Left ventricle myocardium inferior (tissue), 1 donor: ENCODE results near the gene COMP. TPM values are rescaled to one million over a fixed set of nuclear protein-coding genes. Genes with fewer than 3 reads are reported as not detected.

ENCODE experiments used
- DNase-seq: peaks from one replicate; pipeline ENCODE4 v3.0.0-alpha.2; 2020
- H3K27ac ChIP-seq: fragments of 200-600 bp; replicated peaks from 2 replicates; pipeline ENCODE4 v1.8.0; 2021
- H3K27me3 ChIP-seq: fragments of 200-600 bp; 2 replicates; pipeline ENCODE4 v1.8.0; 2021; ENCODE audit warnings: low read depth
- H3K36me3 ChIP-seq: fragments of 200-600 bp; 2 replicates; pipeline ENCODE4 v1.8.0; 2021
- H3K4me1 ChIP-seq: fragments of 200-600 bp; 2 replicates; pipeline ENCODE4 v1.8.0; 2021
- H3K4me3 ChIP-seq: fragments of 200-600 bp; 2 replicates; pipeline ENCODE4 v1.8.0; 2021; ENCODE audit warnings: mild to moderate bottlenecking, moderate library complexity
- H3K9me3 ChIP-seq: fragments of 200-600 bp; replicated peaks from 2 replicates; pipeline ENCODE4 v1.8.0; 2021
- intact Hi-C: fragments of 100-400 bp; cut with micrococcal nuclease; formaldehyde crosslinking; loops from one replicate; pipeline ENCODE4 v1.11.0; 2022
- total RNA-seq: library from RNA; stranded (reverse); fragmentation: NEBNext Ultra II Directional; extraction: Animal tissue kit (Norgen Biotek cat#: 25700); gene quantifications from one replicate; pipeline ENCODE4 v1.2.1, GENCODE V29; 2021
- TF ChIP-seq, protein P1 (sequence below): fragments of 200-600 bp; IDR thresholded peaks from 2 replicates; pipeline ENCODE4 v1.8.0; 2021; ENCODE audit warnings: antibody characterized with exemption, mild to moderate bottlenecking, borderline replicate concordance
- donor health status: DM: no; HTN: yes; CAD: no; lungs with severe emphysema.

The COMP gene
- total RNA-seq, 1 donor from 2014 or later: 1.2 TPM

GRCh38 chr19:18738961-18739690 is 52.0 kb downstream of the COMP start:
- no peaks in the 10 kb centered on the region for H3K36me3 ChIP-seq
- H3K4me3 ChIP-seq: no peak overlapping the region
- no peak overlapping the region for H3K27ac ChIP-seq
- intact Hi-C loops: no loop called here
- TF ChIP-seq, protein P1, sequence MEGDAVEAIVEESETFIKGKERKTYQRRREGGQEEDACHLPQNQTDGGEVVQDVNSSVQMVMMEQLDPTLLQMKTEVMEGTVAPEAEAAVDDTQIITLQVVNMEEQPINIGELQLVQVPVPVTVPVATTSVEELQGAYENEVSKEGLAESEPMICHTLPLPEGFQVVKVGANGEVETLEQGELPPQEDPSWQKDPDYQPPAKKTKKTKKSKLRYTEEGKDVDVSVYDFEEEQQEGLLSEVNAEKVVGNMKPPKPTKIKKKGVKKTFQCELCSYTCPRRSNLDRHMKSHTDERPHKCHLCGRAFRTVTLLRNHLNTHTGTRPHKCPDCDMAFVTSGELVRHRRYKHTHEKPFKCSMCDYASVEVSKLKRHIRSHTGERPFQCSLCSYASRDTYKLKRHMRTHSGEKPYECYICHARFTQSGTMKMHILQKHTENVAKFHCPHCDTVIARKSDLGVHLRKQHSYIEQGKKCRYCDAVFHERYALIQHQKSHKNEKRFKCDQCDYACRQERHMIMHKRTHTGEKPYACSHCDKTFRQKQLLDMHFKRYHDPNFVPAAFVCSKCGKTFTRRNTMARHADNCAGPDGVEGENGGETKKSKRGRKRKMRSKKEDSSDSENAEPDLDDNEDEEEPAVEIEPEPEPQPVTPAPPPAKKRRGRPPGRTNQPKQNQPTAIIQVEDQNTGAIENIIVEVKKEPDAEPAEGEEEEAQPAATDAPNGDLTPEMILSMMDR: no peak
- peaks cover 38% of the 10 kb centered on the region for H3K4me1 ChIP-seq
- no peaks in the 10 kb centered on the region for H3K9me3 ChIP-seq
- DNase-seq: no peak
- no peaks in the 10 kb centered on the region for H3K27me3 ChIP-seq

GRCh38 chr19:18737954-18738351 is 53.2 kb downstream of the COMP start:
- Histone ChIP-seq H3K27me3 (no peaks in the 10 kb centered on the region), H3K36me3 (no peaks in the 10 kb centered on the region), H3K9me3 (no peaks in the 10 kb centered on the region), H3K27ac (no peak overlapping the region), H3K4me3 (no peak overlapping the region), H3K4me1 (peaks cover 42% of the 10 kb centered on the region)
- TF ChIP-seq, protein P1: no peak
- no peak for DNase-seq
- intact Hi-C loops: no loop called here

DNA sequence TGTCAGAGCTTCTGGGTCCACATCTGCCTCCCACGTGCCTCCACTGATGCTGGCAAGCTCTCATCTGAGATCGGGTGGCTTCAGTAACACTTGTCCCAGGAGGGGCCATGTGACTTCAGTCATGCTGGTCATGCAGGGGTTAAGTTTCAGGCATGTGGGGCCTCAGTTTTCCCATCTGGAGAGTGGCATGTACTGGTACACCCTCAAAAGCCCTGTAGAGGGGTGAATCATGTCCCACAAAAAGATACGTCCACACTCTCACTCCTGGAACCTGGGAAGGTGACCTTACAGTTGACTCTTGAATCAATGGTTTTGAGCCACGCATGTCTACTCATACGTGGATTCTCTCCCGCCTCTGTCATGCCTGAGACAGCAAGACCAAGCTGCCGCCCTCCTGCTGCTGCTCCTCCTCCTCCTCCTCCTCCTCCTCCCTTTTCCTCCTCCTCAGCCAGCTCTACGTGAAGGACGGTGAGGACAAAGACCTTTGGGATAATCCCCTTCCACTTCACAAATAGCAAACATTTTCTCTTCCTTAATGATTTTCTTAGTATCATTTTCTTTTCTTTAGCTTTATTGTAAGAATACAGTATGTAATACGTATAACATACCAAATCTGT is 53.7 kb downstream of the COMP start:
- Histone ChIP-seq H3K27ac (no peak overlapping the region), H3K27me3 (no peaks in the 10 kb centered on the region), H3K4me1 (peaks cover 38% of the 10 kb centered on the region), H3K4me3 (no peak overlapping the region), H3K9me3 (no peaks in the 10 kb centered on the region), H3K36me3 (no peaks in the 10 kb centered on the region)
- DNase-seq: no peak
- TF ChIP-seq, protein P1: no peak
- intact Hi-C loops: no loop called here

DNA sequence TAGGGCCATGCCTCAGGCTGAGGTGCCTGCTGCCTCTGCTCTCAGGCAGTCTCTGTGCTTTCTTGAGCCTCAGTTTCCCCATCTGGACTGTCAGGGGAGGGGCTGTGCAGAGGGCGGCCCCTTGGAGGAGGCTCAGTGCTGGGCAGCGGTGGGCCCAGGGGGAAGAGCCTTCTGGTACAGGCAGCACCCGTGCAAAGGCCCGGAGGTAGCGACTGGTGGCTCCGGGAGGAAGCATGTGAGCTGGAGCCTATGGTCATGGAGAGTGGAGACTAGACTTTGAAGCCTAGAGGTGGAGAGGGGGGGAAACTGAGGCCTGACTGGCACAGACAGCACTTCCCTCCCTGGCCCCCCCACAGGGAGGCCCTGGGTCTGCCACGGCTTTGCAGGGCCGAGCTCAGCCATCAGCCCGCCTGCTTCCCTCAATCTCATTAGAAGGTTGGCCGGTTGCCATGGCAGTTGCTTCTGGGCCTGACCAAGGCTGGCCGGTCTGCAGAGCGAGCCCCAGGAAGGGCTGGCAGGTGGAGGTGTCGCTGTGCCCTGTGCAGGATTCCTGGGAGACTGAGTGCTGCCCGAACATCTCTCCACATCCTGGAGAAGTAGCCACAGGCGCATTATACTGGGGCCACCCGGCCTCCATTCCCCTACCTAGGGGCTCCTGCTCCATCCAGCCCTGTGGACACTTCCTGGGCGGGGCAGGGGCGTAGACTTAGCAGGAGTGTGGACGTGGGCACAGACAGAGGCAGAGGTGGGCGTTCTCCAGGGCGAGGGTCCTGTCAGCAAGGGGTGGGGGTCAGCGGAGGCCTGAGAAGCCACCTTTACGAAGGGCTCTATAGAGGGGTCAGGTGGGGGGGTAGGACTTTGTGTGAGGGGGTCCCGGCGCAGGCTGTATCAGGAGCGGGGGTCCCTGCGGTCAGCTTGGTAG is 54.4 kb downstream of the COMP start:
- no peak for DNase-seq
- Histone ChIP-seq H3K27me3 (no peaks in the 10 kb centered on the region), H3K36me3 (no peaks in the 10 kb centered on the region), H3K4me1 (peaks cover 31% of the 10 kb centered on the region), H3K27ac (no peak overlapping the region), H3K4me3 (no peak overlapping the region), H3K9me3 (no peaks in the 10 kb centered on the region)
- TF ChIP-seq, protein P1: no peak
- intact Hi-C loops: no loop called here

- H3K27ac ChIP-seq: no peak overlapping the region
- H3K4me3 ChIP-seq: no peak overlapping the region
- intact Hi-C loops: no loop called here
- no peaks in the 10 kb centered on the region for H3K36me3 ChIP-seq
- H3K9me3 ChIP-seq: no peaks in the 10 kb centered on the region
- peaks cover 22% of the 10 kb centered on the region for H3K4me1 ChIP-seq
- TF ChIP-seq, protein P1: no peak
- DNase-seq: no peak
- H3K27me3 ChIP-seq: no peaks in the 10 kb centered on the region
Observed at GRCh38 chr19:18735752-18736151, 55.4 kb downstream of the COMP start.
